ENCODE measurements around the gene ASTN2.

GRCh38 chr9:116688806-116689485 is 725.9 kb downstream of the ASTN2 start:
- TF ChIP-seq POLR2AphosphoS5 (IDR thresholded peaks at IDR 0.05; ENCODE audit: insufficient read depth, low read depth, low read length) (no peak), POLR2A (IDR thresholded peaks at IDR 0.05; ENCODE audit: low read depth, low read length) (no peak), CTCF (IDR thresholded peaks at IDR 0.05; ENCODE audit: extremely low read depth in 1 of 2, insufficient read depth in 1 of 2, low read depth in 1 of 2, low read length in 2 of 2) (no peak), FOS (IDR thresholded peaks at IDR 0.05; ENCODE audit: borderline replicate concordance, insufficient read depth, low read length) (no peak)

Data from endothelial cell of umbilical vein (primary cell).